ENCODE measurements around the gene CFAP58.
"Not testable (repeated sequence)": the region's sequence is repeated elsewhere in the genome, so short reads cannot be mapped to it uniquely, and the experiment has no call there.

The CFAP58 gene

GRCh38 chr10:104465575-104465974 lies 111.9 kb downstream of the CFAP58 start:
- not testable (repeated sequence) for H3K27ac ChIP-seq (ENCODE audit: low read depth, low read length); H3K36me3 ChIP-seq (ENCODE audit: control insufficient read depth, insufficient read depth, low read length)

DNA sequence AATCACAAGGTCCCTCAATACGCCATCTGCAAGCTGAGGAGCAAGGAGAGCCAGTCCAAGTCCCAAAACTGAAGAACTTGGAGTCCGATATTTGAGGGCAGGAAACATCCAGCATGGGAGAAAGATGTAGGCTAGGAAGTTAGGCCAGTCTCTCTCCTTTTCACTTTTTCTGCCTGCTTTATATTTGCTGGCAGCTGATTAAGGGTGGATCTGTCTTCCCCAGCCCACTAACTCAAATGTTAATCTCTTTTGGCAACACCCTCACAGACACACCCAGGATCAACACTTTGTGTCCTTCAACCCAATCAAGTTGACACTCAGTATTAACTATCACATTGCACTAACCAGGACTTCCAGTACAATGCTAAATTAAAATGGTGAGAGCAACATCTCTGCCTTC lies 115.2 kb downstream of the CFAP58 start:
- H3K27ac ChIP-seq (ENCODE audit: low read depth, low read length); H3K4me3 ChIP-seq (ENCODE audit: low read depth, low read length); H3K9ac ChIP-seq (ENCODE audit: low read length); H3K36me3 ChIP-seq (ENCODE audit: control insufficient read depth, insufficient read depth, low read length); H3K27me3 ChIP-seq (ENCODE audit: control insufficient read depth, insufficient read depth, low read length); H3K4me1 ChIP-seq (ENCODE audit: control insufficient read depth, insufficient read depth, low read length): not testable (repeated sequence)
- H3K9me3 ChIP-seq (ENCODE audit: control insufficient read depth, insufficient read depth, low read depth, low read length), result peaks cover 10% of the 10 kb centered on the region

More at GRCh38 chr10:104465575-104465974, 111.9 kb downstream of the CFAP58 start:
- H3K27me3 ChIP-seq (ENCODE audit: control insufficient read depth, insufficient read depth, low read length); H3K4me1 ChIP-seq (ENCODE audit: control insufficient read depth, insufficient read depth, low read length); H3K9ac ChIP-seq (ENCODE audit: low read length); H3K4me3 ChIP-seq (ENCODE audit: low read depth, low read length): not testable (repeated sequence)
- H3K9me3 ChIP-seq (ENCODE audit: control insufficient read depth, insufficient read depth, low read depth, low read length), result peaks cover 12% of the 10 kb centered on the region

GRCh38 chr10:104472505-104472904 lies 118.9 kb downstream of the CFAP58 start:
- peaks cover 6% of the 10 kb centered on the region; the same call in 1 of the 2 replicates for H3K9me3 ChIP-seq (ENCODE audit: control insufficient read depth, insufficient read depth, low read depth, low read length)
- H3K27ac ChIP-seq (ENCODE audit: low read depth, low read length), result no peak overlapping the region

GRCh38 chr10:104472957-104473745 lies 119.5 kb downstream of the CFAP58 start:
- H3K27me3 ChIP-seq (ENCODE audit: control insufficient read depth, insufficient read depth, low read length), result no peaks in the 10 kb centered on the region

More at GRCh38 chr10:104472505-104472904, 118.9 kb downstream of the CFAP58 start:
- Histone ChIP-seq H3K4me3 (ENCODE audit: low read depth, low read length) (no peak overlapping the region), H3K9ac (ENCODE audit: low read length) (no peak overlapping the region), H3K36me3 (ENCODE audit: control insufficient read depth, insufficient read depth, low read length) (no peaks in the 10 kb centered on the region), H3K4me1 (ENCODE audit: control insufficient read depth, insufficient read depth, low read length) (0 out of 2 replicates have a peak, but pooled peaks cover 3% of the 10 kb centered on the region), H3K27me3 (ENCODE audit: control insufficient read depth, insufficient read depth, low read length) (no peaks in the 10 kb centered on the region)

GRCh38 chr10:104478380-104478779 lies 124.7 kb downstream of the CFAP58 start:
- H3K9ac ChIP-seq (ENCODE audit: low read length), result no peak overlapping the region

More at GRCh38 chr10:104472957-104473745, 119.5 kb downstream of the CFAP58 start:
- Histone ChIP-seq H3K36me3 (ENCODE audit: control insufficient read depth, insufficient read depth, low read length) (no peaks in the 10 kb centered on the region), H3K4me3 (ENCODE audit: low read depth, low read length) (no peak overlapping the region), H3K4me1 (ENCODE audit: control insufficient read depth, insufficient read depth, low read length) (0 out of 2 replicates have a peak, but pooled peaks cover 3% of the 10 kb centered on the region), H3K9me3 (ENCODE audit: control insufficient read depth, insufficient read depth, low read depth, low read length) (peaks cover 6% of the 10 kb centered on the region; the same call in 1 of the 2 replicates), H3K27ac (ENCODE audit: low read depth, low read length) (no peak overlapping the region), H3K9ac (ENCODE audit: low read length) (no peak overlapping the region)

DNA sequence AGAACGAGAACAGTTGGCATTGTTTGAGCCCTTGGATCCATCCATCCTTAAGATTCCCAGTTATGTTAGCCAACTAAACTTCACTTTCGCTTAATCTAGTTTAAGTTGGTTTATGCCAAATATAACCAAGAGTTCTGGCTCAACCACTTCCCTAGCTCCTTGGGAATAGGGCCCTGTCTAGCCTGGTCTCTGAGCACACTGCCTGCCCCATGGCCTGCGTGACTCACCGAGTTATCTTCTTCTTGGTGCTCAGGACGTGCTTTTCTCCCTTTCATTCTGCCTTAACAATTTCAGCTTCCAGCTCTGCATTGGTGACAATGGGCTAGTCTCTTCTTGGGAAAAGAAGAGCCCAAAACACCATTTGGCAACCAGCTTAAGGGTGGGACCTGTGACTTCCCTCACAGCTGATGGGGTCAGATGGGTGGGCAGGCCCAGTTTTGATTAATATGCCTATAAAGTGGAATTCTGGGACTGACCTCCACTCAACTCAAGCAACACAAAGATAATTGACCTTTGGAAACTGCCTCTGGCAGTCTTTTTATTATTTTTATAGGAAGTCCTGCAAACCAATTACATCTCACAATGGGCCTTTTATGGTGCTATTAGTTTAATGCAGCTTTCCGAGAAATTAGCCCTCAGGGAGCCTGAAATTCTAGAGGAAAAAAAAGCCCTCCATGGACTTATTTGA lies 126.4 kb downstream of the CFAP58 start:
- Histone ChIP-seq H3K9ac (ENCODE audit: low read length) (no peak overlapping the region), H3K27ac (ENCODE audit: low read depth, low read length) (no peak overlapping the region), H3K4me1 (ENCODE audit: control insufficient read depth, insufficient read depth, low read length) (no peaks in the 10 kb centered on the region), H3K27me3 (ENCODE audit: control insufficient read depth, insufficient read depth, low read length) (no peaks in the 10 kb centered on the region), H3K9me3 (ENCODE audit: control insufficient read depth, insufficient read depth, low read depth, low read length) (no peaks in the 10 kb centered on the region), H3K4me3 (ENCODE audit: low read depth, low read length) (no peak overlapping the region), H3K36me3 (ENCODE audit: control insufficient read depth, insufficient read depth, low read length) (no peaks in the 10 kb centered on the region)

More at GRCh38 chr10:104478380-104478779, 124.7 kb downstream of the CFAP58 start:
- H3K27me3 ChIP-seq (ENCODE audit: control insufficient read depth, insufficient read depth, low read length), result no peaks in the 10 kb centered on the region
- H3K4me1 ChIP-seq (ENCODE audit: control insufficient read depth, insufficient read depth, low read length), result no peaks in the 10 kb centered on the region
- no peaks in the 10 kb centered on the region for H3K36me3 ChIP-seq (ENCODE audit: control insufficient read depth, insufficient read depth, low read length)
- no peak overlapping the region for H3K4me3 ChIP-seq (ENCODE audit: low read depth, low read length)
- H3K27ac ChIP-seq (ENCODE audit: low read depth, low read length), result no peak overlapping the region
- no peaks in the 10 kb centered on the region for H3K9me3 ChIP-seq (ENCODE audit: control insufficient read depth, insufficient read depth, low read depth, low read length)

DNA sequence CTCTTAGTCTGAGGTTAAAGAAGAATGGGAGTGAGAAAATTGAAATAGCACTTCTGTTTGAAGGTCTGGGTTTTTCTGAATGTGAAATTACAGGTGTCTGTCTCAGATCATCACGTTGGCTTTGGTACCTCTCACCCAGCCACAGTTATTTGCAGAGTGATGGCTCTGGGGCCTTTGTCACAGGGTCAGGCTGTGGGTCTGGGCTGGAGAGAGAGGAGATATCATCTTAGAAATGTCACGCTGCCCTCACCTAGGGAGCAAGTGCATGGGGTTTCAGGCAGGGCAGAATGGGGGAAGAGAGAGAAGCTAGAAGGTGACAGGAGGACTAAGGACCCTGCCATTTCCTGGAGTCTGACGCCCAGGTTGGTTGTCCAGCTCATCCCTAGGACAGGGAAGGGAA lies 127.2 kb downstream of the CFAP58 start:
- Histone ChIP-seq H3K4me3 (ENCODE audit: low read depth, low read length) (no peak overlapping the region), H3K27ac (ENCODE audit: low read depth, low read length) (no peak overlapping the region), H3K36me3 (ENCODE audit: control insufficient read depth, insufficient read depth, low read length) (no peaks in the 10 kb centered on the region), H3K9ac (ENCODE audit: low read length) (no peak overlapping the region), H3K9me3 (ENCODE audit: control insufficient read depth, insufficient read depth, low read depth, low read length) (no peaks in the 10 kb centered on the region), H3K27me3 (ENCODE audit: control insufficient read depth, insufficient read depth, low read length) (no peaks in the 10 kb centered on the region), H3K4me1 (ENCODE audit: control insufficient read depth, insufficient read depth, low read length) (no peaks in the 10 kb centered on the region)

- Histone ChIP-seq H3K4me1 (ENCODE audit: control insufficient read depth, insufficient read depth, low read length) (peaks cover 8% of the 10 kb centered on the region), H3K36me3 (ENCODE audit: control insufficient read depth, insufficient read depth, low read length) (no peaks in the 10 kb centered on the region), H3K27me3 (ENCODE audit: control insufficient read depth, insufficient read depth, low read length) (no peaks in the 10 kb centered on the region), H3K4me3 (ENCODE audit: low read depth, low read length) (no peak overlapping the region), H3K9ac (ENCODE audit: low read length) (no peak overlapping the region), H3K9me3 (ENCODE audit: control insufficient read depth, insufficient read depth, low read depth, low read length) (no peaks in the 10 kb centered on the region), H3K27ac (ENCODE audit: low read depth, low read length) (no peak overlapping the region)
Measured at GRCh38 chr10:104483582-104483981, 129.9 kb downstream of the CFAP58 start.

GRCh38 chr10:104485632-104486031 lies 132.0 kb downstream of the CFAP58 start:
- Histone ChIP-seq H3K36me3 (ENCODE audit: control insufficient read depth, insufficient read depth, low read length) (no peaks in the 10 kb centered on the region), H3K9ac (ENCODE audit: low read length) (no peak overlapping the region), H3K4me1 (ENCODE audit: control insufficient read depth, insufficient read depth, low read length) (peaks cover 8% of the 10 kb centered on the region), H3K27ac (ENCODE audit: low read depth, low read length) (no peak overlapping the region), H3K27me3 (ENCODE audit: control insufficient read depth, insufficient read depth, low read length) (no peaks in the 10 kb centered on the region), H3K9me3 (ENCODE audit: control insufficient read depth, insufficient read depth, low read depth, low read length) (no peaks in the 10 kb centered on the region), H3K4me3 (ENCODE audit: low read depth, low read length) (no peak overlapping the region)

DNA sequence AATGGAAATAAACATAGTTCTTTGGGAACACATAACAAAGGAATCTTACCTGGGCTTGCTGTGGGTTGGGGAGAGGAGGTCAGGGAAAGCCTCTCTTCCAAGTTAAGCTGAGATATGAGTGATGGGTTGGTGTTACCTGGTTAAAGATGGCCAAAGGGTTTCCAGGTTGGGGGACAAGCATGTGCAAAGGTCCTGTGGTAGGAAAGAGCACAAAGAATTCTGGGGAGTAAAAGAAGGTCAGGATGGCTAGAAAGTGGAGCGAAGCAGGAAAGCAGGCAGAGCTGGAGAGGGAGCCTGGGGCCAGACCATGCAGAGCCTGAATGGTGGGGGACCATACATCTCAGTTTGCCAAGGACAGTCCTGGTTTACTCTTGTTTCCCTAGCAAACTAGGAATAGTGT lies 133.2 kb downstream of the CFAP58 start:
- Histone ChIP-seq H3K36me3 (ENCODE audit: control insufficient read depth, insufficient read depth, low read length) (no peaks in the 10 kb centered on the region), H3K27ac (ENCODE audit: low read depth, low read length) (no peak overlapping the region), H3K4me1 (ENCODE audit: control insufficient read depth, insufficient read depth, low read length) (peaks cover 8% of the 10 kb centered on the region), H3K27me3 (ENCODE audit: control insufficient read depth, insufficient read depth, low read length) (no peaks in the 10 kb centered on the region), H3K9me3 (ENCODE audit: control insufficient read depth, insufficient read depth, low read depth, low read length) (no peaks in the 10 kb centered on the region), H3K4me3 (ENCODE audit: low read depth, low read length) (no peak overlapping the region), H3K9ac (ENCODE audit: low read length) (no peak overlapping the region)

DNA sequence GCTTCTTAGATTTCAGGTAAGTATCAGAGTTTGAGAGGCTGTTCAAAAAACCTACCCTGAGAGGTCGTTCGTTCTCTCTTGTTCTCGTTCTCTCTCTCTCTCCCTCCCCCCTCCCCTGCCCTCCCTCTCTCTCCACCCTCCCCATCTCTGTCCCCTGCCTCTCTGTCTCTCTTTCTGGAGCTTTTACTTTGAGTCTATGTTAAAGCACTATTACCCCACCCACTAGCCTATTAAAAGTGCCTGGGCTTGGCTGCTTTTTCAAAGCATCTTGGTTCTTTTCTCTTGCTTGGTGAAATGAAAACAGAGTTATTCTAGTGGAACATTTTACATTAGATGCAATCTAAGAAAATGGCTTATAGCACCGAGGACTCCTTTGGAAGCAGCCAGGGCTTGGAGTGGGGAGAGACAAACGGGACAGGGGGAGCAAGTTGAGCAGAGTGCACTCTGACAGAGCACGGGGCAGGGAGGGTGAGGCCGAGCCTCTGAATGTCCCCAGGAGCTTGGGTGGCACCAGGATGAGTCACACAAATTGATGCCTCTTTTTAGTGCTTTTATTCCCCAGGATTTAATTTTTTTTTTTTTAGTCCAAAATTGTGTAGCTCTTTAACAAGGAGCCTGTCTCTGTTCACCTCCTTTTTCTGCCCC lies 134.3 kb downstream of the CFAP58 start:
- Histone ChIP-seq H3K27me3 (ENCODE audit: control insufficient read depth, insufficient read depth, low read length) (no peaks in the 10 kb centered on the region), H3K36me3 (ENCODE audit: control insufficient read depth, insufficient read depth, low read length) (no peaks in the 10 kb centered on the region), H3K27ac (ENCODE audit: low read depth, low read length) (no peak overlapping the region), H3K9ac (ENCODE audit: low read length) (no peak overlapping the region), H3K9me3 (ENCODE audit: control insufficient read depth, insufficient read depth, low read depth, low read length) (no peaks in the 10 kb centered on the region), H3K4me3 (ENCODE audit: low read depth, low read length) (no peak overlapping the region), H3K4me1 (ENCODE audit: control insufficient read depth, insufficient read depth, low read length) (peaks cover 8% of the 10 kb centered on the region)
